ENCODE results near the gene TLK1. TPM values are rescaled to one million over a fixed set of nuclear protein-coding genes. Genes with fewer than 3 reads are reported as not detected.

The TLK1 gene
- total RNA-seq, 2 donors from 2014 or later: 27.8 to 62.4 TPM

DNA sequence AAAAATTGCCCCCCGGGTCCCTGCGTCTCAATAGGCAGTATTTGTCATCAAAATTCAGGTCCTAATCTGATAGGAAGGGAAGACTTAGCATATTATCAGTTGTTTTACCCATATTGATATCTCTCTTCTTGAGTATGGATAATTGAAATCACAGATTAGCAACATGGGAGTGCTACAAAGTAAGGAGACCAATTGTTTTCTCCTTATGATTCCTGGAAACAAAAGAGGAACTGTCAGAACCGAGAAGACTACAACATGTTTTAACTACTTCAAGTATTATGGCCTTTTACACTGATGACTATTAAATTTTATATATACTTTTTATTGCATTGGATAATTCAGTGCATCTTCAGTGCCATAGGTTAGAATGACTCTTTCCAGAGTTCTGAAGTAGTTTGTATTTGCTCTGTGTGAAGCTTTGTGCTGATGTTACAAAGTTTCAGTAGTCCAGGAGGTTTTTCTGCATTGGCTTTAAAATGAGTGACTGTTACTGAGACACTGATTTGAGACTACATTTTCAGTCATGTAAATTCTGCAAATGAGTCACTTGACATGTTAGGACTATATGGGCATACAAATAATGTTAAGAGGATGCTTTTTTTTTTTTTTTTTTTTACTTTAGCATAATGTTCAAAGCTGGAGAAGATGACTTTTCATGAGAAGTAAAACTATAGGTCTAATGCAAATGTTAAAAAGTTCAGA, 19.7 kb upstream of the TLK1 start:
- H3K27me3 ChIP-seq (replicated peaks; ENCODE audit: insufficient read depth): no peaks in the 10 kb centered on the region
- H3K4me1 ChIP-seq (ENCODE audit: control insufficient read depth in 1 of 2, low read depth in 2 of 2): peaks cover 0 to 4% of the 10 kb centered on the region in 2 donors
- ATAC-seq (ENCODE audit: insufficient number of reproducible peaks, low FRiP score, low read depth): no peak
- no peak overlapping the region for H3K27ac ChIP-seq
- H3K9me3 ChIP-seq: no peaks in the 10 kb centered on the region
- TF ChIP-seq, protein P1, sequence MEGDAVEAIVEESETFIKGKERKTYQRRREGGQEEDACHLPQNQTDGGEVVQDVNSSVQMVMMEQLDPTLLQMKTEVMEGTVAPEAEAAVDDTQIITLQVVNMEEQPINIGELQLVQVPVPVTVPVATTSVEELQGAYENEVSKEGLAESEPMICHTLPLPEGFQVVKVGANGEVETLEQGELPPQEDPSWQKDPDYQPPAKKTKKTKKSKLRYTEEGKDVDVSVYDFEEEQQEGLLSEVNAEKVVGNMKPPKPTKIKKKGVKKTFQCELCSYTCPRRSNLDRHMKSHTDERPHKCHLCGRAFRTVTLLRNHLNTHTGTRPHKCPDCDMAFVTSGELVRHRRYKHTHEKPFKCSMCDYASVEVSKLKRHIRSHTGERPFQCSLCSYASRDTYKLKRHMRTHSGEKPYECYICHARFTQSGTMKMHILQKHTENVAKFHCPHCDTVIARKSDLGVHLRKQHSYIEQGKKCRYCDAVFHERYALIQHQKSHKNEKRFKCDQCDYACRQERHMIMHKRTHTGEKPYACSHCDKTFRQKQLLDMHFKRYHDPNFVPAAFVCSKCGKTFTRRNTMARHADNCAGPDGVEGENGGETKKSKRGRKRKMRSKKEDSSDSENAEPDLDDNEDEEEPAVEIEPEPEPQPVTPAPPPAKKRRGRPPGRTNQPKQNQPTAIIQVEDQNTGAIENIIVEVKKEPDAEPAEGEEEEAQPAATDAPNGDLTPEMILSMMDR (IDR thresholded peaks at IDR 0.05): no peak
- H3K36me3 ChIP-seq: no peaks in the 10 kb centered on the region
- no peak overlapping the region for H3K4me3 ChIP-seq
- no peak for DNase-seq (ENCODE audit: low spot score)

DNA sequence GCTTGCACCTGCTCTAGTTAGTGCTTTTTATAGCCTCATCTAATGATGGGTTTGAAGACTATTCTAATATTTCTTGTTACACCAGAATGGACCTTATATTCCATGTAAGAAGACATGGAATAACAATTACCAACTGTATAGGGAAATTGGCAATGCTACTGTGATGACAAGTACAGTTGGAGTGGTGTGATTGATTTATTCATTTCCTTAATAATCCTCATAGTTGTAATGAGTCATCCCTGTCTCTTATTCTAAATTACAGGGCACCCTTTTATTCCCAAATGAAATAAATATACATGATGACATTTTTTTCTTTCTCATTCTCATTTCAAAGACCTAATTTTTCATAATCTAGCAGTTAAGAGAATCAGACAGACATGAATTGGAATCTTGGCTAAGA, 18.3 kb upstream of the TLK1 start:
- Histone ChIP-seq H3K36me3 (no peaks in the 10 kb centered on the region), H3K27ac (no peak overlapping the region), H3K9me3 (no peaks in the 10 kb centered on the region), H3K4me3 (no peak overlapping the region), H3K27me3 (replicated peaks; ENCODE audit: insufficient read depth) (no peaks in the 10 kb centered on the region), H3K4me1 (ENCODE audit: control insufficient read depth in 1 of 2, low read depth in 2 of 2) (no peaks in the 10 kb centered on the region)
- DNase-seq (ENCODE audit: low spot score): no peak
- ATAC-seq (ENCODE audit: insufficient number of reproducible peaks, low FRiP score, low read depth): no peak
- TF ChIP-seq, protein P1 (IDR thresholded peaks at IDR 0.05): no peak

DNA sequence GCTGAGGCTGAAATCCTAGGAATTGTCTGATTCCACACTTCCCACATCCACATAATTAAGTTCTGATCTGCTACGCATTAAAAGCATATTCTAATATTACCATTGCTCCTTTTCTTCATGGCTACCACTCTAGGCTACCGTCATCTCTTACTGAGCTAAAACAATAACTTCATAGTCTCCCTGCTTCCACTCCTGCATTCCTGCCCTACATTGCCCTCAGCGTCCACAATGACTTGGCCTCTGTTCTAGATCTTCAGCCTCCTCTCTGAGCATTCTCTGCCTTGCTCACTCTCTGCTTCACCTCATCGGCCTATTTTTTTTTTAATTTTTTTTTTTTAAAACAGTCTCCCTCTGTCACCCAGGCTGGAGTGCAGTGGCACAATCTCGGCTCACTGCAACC, 15.8 kb upstream of the TLK1 start:
- no peak for ATAC-seq (ENCODE audit: insufficient number of reproducible peaks, low FRiP score, low read depth)
- Histone ChIP-seq H3K4me1 (ENCODE audit: control insufficient read depth in 1 of 2, low read depth in 2 of 2) (no peaks in the 10 kb centered on the region), H3K27me3 (replicated peaks; ENCODE audit: insufficient read depth) (no peaks in the 10 kb centered on the region), H3K27ac (no peak overlapping the region), H3K36me3 (no peaks in the 10 kb centered on the region), H3K9me3 (no peaks in the 10 kb centered on the region), H3K4me3 (no peak overlapping the region)
- DNase-seq (ENCODE audit: low spot score): no peak
- TF ChIP-seq, protein P1 (IDR thresholded peaks at IDR 0.05): no peak

DNA sequence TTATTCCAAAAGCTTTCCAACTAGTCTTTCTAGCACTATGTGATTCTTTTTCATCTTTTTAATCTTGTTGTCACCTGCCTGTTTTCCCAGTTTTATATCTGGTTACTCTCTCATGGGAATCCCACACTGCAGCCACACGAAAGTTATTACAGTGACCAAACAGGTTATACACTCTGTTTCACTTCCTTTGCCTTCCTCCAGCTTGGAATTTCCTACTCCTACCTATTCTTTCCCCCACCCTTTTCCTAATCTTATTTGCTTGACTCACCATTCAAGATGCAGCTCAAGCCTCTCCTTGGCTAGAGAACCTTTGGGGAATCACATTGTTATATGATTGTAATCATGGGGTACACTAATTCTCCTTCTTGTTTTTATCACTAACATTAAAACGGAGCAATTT, 13.4 kb upstream of the TLK1 start:
- ATAC-seq (ENCODE audit: insufficient number of reproducible peaks, low FRiP score, low read depth) (no peak), DNase-seq (ENCODE audit: low spot score) (no peak)
- H3K27ac ChIP-seq: no peak overlapping the region
- H3K4me1 ChIP-seq (ENCODE audit: control insufficient read depth in 1 of 2, low read depth in 2 of 2): no peaks in the 10 kb centered on the region
- H3K36me3 ChIP-seq: no peaks in the 10 kb centered on the region
- no peaks in the 10 kb centered on the region for H3K9me3 ChIP-seq
- H3K27me3 ChIP-seq (replicated peaks; ENCODE audit: insufficient read depth): no peaks in the 10 kb centered on the region
- no peak overlapping the region for H3K4me3 ChIP-seq
- TF ChIP-seq, protein P1 (IDR thresholded peaks at IDR 0.05): no peak

DNA sequence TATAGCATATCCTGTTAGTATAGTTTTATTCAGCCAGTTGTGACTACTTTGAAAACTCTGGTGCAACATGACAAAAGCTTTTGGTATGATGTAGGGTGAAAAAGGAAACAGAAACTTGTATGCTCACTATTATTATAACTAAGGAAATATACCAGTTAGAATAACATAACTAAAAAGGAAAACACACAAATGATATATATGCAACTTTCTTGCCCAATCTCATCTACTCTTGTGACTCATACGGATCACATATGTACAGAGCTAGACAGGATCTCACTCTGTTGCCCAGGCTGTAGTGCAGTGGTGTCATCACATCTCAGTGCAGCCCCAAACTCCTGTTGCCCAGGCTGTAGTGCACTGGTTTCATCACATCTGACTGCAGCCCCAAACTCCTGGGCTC, 12.4 kb upstream of the TLK1 start:
- H3K4me1 ChIP-seq (ENCODE audit: control insufficient read depth in 1 of 2, low read depth in 2 of 2): no peaks in the 10 kb centered on the region
- H3K27me3 ChIP-seq (replicated peaks; ENCODE audit: insufficient read depth): no peaks in the 10 kb centered on the region
- DNase-seq (ENCODE audit: low spot score): no peak
- ATAC-seq (ENCODE audit: insufficient number of reproducible peaks, low FRiP score, low read depth): no peak
- no peak overlapping the region for H3K4me3 ChIP-seq
- TF ChIP-seq, protein P1 (IDR thresholded peaks at IDR 0.05): no peak
- no peaks in the 10 kb centered on the region for H3K36me3 ChIP-seq
- H3K9me3 ChIP-seq: no peaks in the 10 kb centered on the region
- H3K27ac ChIP-seq: no peak overlapping the region
